HG02759 (cell line): ENCODE data around the gene NSF.
"Not testable (repeated sequence)": the region's sequence is repeated elsewhere in the genome, so short reads cannot be mapped to it uniquely, and the experiment has no call there.

Source experiments
- ATAC-seq: cut with Tn5 transposase; IDR thresholded peaks from one replicate; pipeline ENCODE4 v1.9.1; 2021; ENCODE audit warnings: mild to moderate bottlenecking, moderate library complexity; ENCODE audit not compliant: unreplicated experiment

The NSF gene

DNA sequence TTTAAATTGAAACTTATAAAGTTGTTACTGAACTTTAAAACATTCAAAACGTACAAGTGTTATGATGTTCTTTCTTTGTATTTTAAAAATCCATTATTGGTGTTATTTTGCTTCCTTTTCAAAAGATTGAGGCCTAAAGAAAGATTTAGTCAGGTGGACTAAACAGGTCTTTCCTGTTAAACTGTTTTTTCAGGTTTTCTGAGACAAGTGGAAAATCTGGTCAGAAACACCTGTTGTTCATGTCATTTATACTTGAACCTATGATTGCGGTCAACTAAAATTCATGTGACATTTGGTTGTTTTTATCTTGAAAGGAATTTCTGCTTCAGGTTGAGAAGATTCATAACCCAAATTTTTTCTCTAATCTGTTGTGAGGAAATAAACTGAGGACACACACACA, 108.5 kb downstream of the NSF start:
- ATAC-seq = not testable (repeated sequence)

DNA sequence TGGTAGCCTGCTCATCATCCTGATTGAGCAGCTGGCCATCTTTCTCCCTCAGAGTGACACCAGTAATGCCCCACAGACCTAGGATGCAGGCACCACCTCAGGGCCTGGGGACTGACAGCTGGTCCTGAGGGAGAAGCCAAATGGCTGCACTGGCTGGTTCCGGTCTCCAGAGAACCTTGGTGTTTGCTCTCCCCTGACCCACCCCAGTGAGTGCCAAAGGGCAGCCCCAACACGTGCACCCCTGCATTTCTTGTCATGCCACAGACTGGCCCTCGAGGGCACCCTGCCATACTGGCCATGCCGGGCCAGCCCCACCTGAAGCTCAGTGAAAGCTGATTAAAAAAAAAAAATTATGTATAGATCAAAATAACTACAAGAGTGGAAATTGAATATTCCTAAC, 127.5 kb downstream of the NSF start:
- no peak for ATAC-seq

DNA sequence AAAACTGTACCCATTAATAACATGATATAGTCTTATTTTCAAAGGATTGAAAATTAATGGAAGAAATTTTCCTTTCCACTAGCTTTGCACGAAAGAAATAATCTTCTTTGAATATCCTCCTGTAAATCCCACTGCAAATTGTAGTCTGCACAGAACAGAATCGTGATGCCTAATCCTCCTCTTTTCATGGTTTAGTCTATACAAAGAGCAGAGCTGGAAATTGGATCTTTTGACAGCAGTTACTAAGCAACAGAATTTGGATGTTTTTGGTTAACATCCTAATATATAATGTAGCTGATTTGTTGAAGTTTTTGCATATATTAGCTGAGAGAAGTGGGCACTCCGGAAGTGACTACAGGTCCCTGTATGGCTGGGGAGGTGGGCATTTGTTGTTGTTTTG, 129.4 kb downstream of the NSF start:
- ATAC-seq = no peak

DNA sequence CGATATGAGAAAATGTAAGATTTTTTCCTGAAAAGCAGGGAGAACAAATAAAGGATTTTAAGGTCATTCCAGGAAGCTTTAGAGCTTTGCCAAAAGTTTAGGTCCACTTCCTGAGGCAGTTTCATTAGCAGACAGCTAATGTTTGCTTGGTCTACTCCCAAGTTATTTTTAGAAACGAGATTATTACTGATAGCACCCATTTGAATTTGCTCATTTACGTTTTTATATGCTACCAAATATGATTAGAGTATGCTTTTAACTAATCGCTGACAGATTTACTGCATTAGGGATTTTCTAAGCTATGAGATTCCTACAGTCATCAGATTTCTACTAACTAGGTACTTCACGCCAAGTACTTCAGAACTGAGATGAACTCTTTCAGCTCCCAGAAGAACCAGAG, 129.9 kb downstream of the NSF start:
- no peak for ATAC-seq

DNA sequence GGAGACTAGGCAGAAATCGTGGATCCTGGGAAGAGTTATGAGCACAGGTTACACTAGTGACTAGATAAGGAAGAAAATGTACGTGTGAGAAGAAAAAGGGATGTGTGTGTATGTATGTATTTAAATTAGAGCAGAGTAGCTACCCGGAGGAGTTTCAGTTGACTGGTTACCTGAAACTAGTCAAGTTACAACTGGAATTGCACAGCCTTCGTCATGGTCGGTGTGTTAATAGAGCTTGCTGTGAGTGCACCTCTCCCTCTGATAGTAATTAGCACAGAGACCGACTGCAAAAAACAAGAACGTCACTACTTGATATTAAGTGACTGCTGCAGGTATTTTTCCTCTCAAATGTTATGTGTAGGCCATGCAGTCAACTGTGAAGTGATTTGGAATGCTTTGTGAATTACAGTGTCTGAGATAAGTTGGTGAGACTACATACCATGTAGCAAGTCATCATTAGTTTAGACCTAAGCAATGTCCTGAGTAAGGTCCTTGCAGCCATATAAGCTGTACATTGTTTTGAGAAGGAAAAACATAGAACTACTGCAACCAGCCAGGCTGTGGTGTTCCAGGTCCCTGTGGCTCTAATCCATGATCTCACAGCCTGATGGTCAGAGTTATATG, 132.3 kb downstream of the NSF start:
- ATAC-seq = no peak

DNA sequence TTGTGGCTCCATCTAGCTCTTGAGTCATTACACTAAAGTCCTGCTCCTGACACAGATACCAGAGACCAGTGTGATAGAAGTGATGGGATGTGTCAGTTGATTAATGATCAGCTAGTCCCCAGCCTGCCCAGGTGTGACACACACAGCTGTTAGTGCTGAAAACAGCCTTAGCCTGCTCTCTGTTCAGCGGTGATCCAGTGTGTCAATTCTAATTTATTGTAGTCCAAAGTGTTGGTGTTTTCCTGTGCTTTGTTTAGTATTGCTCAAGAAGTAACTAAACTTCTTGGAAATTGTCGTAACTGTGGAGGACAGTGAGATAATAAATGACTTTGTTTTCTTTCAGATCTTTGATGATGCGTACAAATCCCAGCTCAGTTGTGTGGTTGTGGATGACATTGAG, 135.7 kb downstream of the NSF start:
- no peak for ATAC-seq

DNA sequence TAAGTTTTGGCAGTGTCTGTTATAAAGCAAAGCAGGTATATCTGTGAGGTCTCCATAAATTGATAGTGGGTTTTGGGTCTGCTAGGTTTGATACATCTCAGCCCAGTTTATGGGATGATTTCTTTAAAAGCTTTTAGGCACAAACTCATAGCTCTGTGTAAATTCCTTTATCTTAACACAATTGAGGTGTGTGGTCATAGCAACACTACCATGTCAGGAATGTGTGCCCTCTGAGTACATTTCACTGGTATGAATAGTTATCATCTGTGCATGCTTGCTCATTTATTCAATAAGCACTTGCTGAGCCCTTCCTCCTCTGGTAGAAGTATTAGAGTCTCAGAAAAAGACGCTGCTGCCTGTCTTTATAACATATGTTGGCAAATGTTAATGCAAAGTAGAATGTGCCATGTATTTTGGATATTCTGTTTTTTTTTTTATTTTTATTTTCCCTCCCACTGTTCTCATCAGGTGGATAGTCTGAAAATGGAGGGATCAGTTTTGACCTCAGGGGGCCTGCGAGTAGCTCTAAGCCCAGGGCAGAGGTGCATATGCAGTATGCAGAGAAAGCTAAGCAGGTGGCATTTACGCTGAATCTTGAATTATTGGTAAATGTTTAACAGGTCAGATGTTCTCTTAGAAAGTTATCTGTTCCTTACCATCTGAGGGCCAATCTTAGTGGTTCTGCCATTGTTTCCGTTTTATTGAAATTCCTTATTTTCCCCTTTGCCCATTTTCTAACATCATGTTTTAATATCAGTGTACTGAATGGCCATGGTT, 137.3 kb downstream of the NSF start:
- ATAC-seq = no peak

DNA sequence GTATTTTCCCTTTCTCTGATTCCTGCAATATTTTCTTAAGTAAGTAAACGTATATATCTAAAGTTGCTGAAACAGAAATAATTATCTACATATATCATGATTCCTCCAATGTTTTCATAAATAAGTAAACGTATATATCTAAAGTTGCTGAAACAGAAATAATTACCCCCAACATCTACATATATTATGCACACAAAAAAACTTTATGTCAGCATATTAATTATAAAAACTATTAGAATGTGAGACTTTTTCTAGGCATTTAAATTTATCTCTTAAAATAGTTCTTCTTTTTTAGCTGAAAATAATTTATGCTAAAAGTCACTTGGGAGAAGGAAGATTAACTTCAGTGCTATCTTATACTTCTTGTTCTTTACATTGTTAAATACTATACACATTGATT, 139.6 kb downstream of the NSF start:
- ATAC-seq = no peak

DNA sequence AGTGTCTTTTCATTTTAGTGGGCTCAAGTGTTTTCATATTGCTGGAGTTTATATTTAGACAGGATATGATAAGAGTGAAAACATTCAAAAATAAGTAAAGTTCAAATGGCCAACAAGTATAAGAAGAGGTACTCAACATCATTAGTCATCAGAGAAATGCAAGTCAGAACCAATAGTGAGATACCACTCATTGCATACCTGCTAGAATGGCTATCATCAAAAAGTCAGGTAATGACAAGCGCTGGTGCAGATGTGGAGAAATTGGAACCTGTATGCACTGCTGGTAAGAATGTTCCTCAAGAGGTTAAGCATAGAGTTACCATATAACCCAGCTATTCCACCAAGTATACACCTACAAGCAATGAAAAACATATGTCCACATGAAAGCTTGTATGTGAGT, 140.2 kb downstream of the NSF start:
- no peak for ATAC-seq

DNA sequence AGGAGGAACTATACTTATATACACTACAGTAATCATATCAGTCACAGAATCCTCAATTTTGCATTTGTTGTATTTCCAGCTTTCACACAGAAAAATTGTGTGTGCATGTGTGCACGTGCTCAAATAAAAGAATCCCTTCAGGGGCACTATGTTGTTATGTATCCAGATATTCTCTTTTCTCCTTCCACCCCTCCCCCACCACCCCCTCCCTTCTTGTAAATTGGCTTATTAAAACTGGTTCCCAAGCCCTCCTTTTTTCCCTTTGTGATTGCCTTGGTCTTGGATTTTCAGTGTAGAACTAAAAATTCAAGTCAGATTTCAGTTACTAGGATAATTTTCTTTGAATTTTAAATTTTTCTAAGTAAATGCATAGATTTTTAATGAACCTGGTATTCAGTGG, 141.7 kb downstream of the NSF start:
- no peak for ATAC-seq

DNA sequence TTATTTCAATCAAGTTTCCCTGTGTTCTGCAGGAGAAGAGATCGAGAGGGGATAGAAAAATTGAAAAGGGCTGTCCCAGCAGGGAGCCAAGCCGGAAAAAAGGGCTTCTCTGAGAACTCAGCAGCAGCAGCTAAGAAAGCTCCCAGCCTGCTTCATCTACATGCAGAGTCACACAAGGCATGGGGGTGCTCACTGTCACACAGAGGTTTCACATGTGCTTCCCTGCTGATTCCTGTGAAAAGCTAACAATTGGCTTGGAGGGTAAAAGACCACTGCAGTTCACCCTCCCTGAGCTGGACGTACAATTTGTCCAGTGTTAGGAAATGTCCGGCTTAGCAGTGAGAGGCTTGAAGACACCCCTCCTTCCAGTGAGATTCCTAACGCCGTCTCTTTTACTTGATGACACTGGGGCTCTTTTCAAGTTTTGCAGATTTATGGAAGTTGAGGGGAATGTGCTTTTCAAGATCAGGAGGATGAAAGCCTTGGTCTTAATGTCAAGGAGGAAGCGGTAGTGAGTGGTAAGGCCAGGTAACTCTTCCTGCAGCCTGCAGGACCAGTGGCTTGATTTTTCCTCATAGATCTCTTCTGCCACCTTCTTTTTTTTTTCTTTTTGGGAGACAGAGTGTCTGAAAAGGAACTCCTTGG, 142.4 kb downstream of the NSF start:
- no peak for ATAC-seq

DNA sequence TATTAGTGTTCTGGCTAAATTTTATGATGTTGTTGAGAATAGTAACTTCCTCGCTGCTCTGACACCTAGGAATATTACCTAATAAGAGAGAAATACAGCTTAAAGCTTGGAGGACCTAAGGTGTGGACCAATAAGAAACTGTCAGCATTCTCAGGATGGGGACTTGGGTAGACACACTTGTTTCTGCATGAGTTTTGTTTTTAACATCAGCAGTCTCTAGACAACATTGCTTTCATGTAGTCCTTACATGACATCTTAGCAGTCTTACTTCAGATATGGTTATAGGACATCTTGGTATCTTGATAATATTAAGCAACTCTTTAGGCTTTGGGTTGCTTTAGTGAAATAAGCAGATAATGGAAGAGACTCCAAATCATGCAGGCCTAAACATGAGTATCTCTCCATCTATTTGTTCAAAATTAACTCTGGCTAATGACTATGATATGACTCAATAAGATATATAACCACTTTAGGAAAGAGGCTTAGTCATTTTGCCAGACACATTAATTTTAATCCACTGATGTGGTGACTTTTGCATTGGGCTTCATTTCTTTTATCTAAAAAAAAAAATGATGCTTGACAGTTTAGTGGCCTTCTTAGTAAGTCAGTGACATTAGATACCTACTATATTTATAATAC, 143.5 kb downstream of the NSF start:
- no peak for ATAC-seq

DNA sequence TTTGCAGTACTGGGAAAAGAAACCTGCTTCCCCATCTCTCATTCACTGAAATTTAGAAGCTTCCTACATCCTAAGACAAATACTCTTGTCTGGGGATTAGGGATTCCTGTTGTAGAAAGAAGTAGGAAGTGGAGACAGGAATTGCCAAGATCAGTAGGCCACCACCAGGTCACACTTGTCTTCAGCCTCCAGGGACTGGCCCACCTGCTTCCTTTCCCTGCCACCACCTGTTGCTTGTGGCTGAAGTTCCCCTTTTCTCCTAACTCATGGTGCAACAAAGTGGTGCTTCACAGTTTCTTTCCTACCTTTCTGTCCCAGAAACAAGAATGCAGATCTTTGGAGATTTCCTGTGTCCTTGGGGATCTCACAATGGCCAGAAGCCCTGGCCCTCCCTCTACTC, 145.6 kb downstream of the NSF start:
- no peak for ATAC-seq

DNA sequence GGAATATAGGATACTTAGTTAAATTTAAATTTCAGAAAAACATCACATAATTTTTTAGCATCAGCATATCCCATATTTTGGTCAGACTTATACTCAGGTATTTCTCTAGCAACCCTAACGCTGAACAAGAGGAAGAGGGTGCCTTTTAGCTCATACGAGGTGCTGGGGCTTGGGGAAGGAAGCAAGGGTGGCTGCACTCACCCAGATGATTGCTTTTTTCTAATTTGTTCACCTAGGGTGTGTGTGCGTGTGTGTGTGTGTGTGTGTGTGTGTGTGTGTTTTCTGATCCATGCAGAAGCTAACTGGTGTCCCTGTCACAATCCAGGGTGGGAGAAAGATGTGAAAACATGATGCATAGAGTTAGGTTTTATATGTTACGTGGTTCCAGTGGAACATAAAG, 146.9 kb downstream of the NSF start:
- ATAC-seq = no peak

DNA sequence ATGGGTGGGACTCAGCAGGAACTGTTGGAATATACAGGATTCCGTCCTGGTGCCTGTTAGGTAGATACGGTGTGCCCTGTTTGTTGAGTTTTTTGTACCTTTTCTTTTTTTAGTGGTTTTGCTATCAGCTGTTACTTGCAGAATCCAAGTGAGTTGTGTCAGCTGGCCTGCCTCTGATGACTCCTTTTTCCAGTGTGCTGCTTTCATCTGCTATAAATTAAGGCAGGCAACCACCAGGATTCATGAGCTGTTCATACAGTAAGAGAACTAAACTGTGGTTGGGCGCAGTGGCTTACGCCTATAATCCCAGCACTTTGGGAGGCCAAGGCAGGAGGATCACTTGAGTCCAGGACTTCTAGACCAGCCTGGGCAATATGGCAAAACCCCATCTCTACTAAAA, 148.1 kb downstream of the NSF start:
- ATAC-seq = no peak

DNA sequence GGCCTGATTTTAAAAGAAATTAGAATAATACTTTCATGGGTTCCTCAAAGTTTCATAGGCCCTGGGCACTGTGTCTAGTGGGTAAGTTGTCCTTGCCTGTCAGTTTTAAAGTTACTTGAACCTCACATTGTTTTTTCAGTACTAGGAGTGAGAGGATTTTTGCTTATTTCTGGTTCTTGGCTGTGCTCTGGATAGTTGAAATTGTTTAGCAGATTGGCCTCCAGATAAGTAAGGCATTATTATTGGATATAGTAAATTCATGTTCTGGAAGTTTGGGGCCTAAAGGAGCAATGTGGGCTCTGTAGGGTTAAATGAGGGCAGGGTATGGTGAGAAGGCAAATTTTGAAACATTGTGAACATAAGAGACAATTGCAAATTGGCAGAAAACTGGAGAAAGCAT, 149.5 kb downstream of the NSF start:
- no peak for ATAC-seq

DNA sequence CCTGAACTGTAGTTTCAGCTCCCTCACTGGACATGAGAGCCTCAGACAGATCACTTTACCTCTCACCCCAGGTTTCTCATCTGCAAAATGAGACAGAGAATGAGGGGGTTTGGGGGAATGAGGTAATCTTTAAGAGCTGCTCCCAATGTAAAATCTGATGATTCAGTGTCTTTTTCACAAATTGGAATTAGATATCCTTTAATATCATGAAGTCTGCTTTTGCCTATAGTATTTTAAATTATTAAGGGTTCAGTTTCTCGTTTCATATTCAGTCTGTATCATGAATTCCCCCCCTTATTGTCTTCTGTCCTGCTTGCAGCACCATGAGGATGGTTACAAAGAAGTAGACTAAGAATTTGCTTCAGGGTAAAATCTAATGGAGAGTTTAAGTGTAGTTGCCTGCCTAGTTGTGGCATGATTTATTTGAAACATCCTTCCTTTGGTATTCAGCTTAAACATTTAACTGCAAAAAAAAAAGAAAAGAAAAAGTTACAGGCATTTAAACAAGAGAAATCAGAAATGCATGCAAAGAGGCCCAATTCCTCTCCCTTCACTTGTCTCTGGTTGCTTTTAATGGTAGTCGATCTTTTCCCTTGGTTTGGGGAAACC, 150.8 kb downstream of the NSF start:
- no peak for ATAC-seq

DNA sequence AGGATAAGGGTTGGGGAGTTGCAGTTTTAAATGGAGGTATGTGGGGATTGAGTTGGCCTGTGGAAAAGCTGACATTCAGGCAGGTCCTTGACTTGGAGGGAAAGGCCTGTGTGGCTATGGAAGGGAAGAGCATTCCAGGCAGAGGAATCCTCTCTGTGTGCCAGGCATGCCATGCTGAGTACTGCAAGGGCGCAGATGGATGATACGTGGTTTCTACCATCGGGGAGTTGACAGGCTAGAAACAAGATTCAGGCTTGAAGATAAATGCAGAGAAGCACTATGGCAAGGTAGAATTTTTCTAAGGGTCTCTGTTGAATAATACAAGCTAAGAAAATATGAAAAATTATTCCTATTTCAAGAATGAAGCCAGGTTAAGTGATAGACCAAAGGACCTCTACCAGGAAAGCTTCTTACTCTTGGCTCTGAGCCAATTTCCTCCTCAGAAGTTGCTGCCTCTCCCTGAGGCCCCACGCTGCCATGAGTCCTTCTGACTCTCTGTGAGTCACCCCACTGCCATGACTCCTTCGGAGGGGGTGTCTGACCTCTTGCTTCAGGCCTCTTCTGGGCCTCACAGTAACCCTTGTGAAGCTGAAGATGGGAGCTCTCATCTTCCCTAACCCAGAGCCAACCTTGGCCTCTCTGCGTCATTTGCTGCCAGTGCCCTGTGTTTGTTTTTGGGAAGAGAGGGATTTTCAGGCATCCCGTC, 152.2 kb downstream of the NSF start:
- no peak for ATAC-seq

DNA sequence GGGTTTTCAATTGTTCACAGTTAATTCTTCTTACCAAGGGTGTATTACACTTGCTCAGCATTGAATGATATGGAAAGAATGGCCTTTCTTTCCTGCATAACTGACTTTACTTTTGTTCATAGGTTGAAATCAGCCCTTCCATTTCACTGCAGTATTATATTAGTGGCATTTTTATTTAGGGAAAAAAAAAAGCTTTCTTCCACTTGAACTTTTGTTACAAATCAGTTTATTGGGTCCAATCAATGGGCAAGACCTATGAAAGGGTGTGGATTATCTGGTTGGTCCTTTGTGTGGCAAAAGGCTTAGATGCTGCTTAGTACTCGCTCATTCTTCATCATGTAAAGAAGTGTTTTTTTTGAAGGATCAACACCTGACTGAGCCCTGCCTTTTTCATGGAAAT, 154.0 kb downstream of the NSF start:
- ATAC-seq = no peak

DNA sequence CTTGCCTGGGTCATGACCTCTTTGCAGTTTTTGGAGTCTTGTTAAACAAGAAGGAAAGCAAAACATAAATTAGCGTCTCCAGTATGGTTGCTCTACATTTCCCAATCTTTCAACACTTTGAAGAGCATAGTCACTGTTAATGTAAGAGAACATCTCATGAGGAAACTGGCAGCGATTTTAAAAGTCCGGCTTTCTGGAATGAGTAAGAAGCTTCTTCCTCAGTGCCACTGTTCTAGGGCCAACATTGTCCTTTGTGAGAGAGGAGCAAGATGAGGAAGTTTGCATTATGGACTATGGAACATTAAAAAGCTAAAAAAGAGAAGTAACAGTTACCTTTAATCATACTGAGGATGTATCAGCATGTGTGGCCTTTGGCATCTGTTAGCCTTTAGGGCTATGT, 154.9 kb downstream of the NSF start:
- ATAC-seq = no peak

DNA sequence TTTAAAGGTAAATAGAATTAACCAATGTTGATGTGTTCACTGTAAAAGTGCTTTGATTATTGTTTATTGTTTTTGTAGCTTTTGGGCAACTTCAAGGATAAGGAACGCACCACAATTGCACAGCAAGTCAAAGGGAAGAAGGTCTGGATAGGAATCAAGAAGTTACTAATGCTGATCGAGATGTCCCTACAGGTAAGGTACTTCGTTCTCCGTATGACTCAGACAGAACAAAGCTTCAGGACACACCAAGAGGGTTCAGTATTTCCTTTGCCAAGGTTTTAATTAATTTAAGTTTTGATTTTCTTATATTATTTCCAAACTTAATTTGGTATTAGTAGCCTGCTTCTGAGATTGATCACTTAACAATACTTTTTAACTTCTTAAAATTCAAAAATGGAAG, 161.0 kb downstream of the NSF start:
- ATAC-seq = no peak
